Osteoblast (primary cell): Measurements from ENCODE around the gene NPAT. TPM values are rescaled to one million over a fixed set of nuclear protein-coding genes. Genes with fewer than 3 reads are reported as not detected.
"Not testable (repeated sequence)": the region's sequence is repeated elsewhere in the genome, so short reads cannot be mapped to it uniquely, and the experiment has no call there.

ENCODE experiments used
- DNase-seq: peaks from one replicate; pipeline ENCODE4 v3.0.0; 2011; ENCODE audit warnings: low spot score, mixed read lengths; ENCODE audit not compliant: insufficient read length; ENCODE audit errors: missing footprints
- H2AFZ ChIP-seq: 2 replicates; pipeline ENCODE4 v1.6.0; 2011; ENCODE audit warnings: mild to moderate bottlenecking, low read length
- H3K27ac ChIP-seq: 2 replicates; pipeline ENCODE4 v1.5.1; 2011; ENCODE audit warnings: mild to moderate bottlenecking, low read depth, low read length, moderate library complexity
- H3K27me3 ChIP-seq: 2 replicates; pipeline ENCODE4 v1.6.0; 2012; ENCODE audit warnings: mild to moderate bottlenecking, control low read depth, inconsistent platforms, low read length, moderate library complexity; ENCODE audit not compliant: insufficient read depth
- H3K36me3 ChIP-seq: 2 replicates; pipeline ENCODE4 v1.5.1; 2011; ENCODE audit warnings: mild to moderate bottlenecking, low read length, control low read depth, moderate library complexity; ENCODE audit not compliant: insufficient read depth
- H3K4me1 ChIP-seq: 2 replicates; pipeline ENCODE4 v1.5.1; 2011; ENCODE audit warnings: mild to moderate bottlenecking, low read length, control low read depth, moderate library complexity; ENCODE audit not compliant: insufficient read depth
- H3K4me2 ChIP-seq: 2 replicates; pipeline ENCODE4 v1.6.0; 2011; ENCODE audit warnings: mild to moderate bottlenecking, low read length; ENCODE audit not compliant: insufficient read depth
- H3K4me3 ChIP-seq: fragments of 200-600 bp; sonication (generic); 3 replicates; pipeline ENCODE4 v1.5.1; 2012; ENCODE audit warnings: mild to moderate bottlenecking, low read length, inconsistent platforms; ENCODE audit not compliant: insufficient read depth
- H3K79me2 ChIP-seq: 2 replicates; pipeline ENCODE4 v1.6.0; 2012; ENCODE audit warnings: mild to moderate bottlenecking, low read length, control low read depth, inconsistent platforms; ENCODE audit not compliant: insufficient read depth
- H3K9me3 ChIP-seq: 2 replicates; pipeline ENCODE4 v1.5.1; 2011; ENCODE audit warnings: low read depth, low read length, control low read depth
- H4K20me1 ChIP-seq: 2 replicates; pipeline ENCODE4 v1.6.0; 2012; ENCODE audit warnings: mild to moderate bottlenecking, low read length, control low read depth; ENCODE audit not compliant: insufficient read depth
- total RNA-seq: library from RNA; depleted of rRNA; stranded (reverse); fragments of >200 nt; gene quantifications from 2 replicates; pipeline ENCODE4 v1.2.3, GENCODE V29; 2012
- TF ChIP-seq, protein P1 (sequence below): IDR thresholded peaks from 2 replicates; pipeline ENCODE4 v1.5.1; 2011; ENCODE audit warnings: mild to moderate bottlenecking, low read depth, low read length, moderate library complexity; ENCODE audit errors: extremely low read depth

Gene NPAT
- total RNA-seq, 1 donor = 16.6 TPM

DNA sequence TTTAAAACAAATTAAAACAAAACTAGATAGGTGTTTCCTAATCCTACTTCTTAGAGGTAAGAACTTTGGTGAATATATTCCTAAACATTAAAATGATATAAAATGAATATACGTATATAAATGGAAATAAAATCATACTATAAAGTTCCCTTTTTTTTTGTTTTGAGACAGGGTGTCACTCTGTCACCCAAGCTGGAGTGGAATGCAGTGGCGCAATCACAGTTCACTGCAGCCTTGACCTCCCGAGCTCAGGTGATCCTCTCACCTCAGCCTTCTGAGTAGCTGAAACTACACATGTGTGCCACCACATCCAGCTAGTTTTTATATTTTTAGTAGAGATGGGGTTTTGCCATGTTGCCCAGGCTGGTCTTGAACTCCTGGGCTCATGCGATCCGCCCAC is 44.9 kb downstream of the NPAT start:
- Histone ChIP-seq H3K9me3 (no peaks in the 10 kb centered on the region), H3K27me3 (no peaks in the 10 kb centered on the region), H3K4me1 (no peaks in the 10 kb centered on the region), H3K4me2 (no peak overlapping the region), H3K79me2 (no peaks in the 10 kb centered on the region), H2AFZ (no peak overlapping the region), H4K20me1 (no peaks in the 10 kb centered on the region), H3K36me3 (peaks cover 8% of the 10 kb centered on the region), H3K27ac (no peak overlapping the region), H3K4me3 (no peak overlapping the region)
- no peak for DNase-seq
- TF ChIP-seq, protein P1, sequence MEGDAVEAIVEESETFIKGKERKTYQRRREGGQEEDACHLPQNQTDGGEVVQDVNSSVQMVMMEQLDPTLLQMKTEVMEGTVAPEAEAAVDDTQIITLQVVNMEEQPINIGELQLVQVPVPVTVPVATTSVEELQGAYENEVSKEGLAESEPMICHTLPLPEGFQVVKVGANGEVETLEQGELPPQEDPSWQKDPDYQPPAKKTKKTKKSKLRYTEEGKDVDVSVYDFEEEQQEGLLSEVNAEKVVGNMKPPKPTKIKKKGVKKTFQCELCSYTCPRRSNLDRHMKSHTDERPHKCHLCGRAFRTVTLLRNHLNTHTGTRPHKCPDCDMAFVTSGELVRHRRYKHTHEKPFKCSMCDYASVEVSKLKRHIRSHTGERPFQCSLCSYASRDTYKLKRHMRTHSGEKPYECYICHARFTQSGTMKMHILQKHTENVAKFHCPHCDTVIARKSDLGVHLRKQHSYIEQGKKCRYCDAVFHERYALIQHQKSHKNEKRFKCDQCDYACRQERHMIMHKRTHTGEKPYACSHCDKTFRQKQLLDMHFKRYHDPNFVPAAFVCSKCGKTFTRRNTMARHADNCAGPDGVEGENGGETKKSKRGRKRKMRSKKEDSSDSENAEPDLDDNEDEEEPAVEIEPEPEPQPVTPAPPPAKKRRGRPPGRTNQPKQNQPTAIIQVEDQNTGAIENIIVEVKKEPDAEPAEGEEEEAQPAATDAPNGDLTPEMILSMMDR = no peak

DNA sequence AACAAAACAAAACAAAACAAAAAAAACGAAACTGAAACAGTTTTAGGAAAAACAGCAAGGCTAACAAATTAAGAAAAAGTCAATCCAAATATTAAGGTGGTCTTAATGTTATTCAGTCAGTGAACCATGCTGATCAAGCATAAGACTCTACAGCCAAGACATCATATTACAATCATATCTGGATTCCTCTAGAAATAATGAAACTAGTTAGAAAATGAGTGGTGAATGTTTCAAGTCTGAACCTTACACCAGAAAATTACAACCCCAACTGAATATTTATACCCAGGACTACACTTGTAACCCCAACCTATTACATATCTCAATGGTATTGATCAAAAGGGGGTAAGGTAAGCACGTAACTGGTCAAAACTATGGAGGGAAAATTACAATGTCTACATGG is 52.3 kb downstream of the NPAT start:
- TF ChIP-seq, protein P1 = no peak
- peak overlapping the region; percentile 55 for H3K4me3 ChIP-seq
- no peaks in the 10 kb centered on the region for H4K20me1 ChIP-seq
- H3K9me3 ChIP-seq = no peaks in the 10 kb centered on the region
- no peaks in the 10 kb centered on the region for H3K27me3 ChIP-seq
- H2AFZ ChIP-seq = peak overlapping the region; percentile 33
- no peaks in the 10 kb centered on the region for H3K79me2 ChIP-seq
- peaks cover 34% of the 10 kb centered on the region for H3K36me3 ChIP-seq
- no peaks in the 10 kb centered on the region for H3K4me1 ChIP-seq
- no peak for DNase-seq
- peak overlapping the region; percentile 29 for H3K27ac ChIP-seq
- H3K4me2 ChIP-seq = peak overlapping the region; percentile 71

DNA sequence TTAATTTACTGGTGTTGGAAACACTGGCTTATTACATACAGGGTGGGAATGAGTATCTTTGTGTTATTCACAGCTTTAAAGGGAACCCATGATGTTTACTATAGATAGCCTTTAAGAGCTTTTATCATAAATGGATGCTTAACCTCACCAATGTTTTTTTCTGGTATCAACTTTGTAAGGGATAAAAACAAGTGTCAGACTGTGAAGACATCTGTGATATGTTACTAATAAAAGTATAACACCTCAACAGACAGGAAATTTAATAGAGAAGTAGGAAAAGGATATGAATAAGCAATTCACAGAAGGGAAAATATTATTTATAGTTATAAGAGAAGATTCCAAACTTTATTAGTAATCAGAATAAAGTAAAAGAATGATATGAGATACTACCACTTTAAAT is 54.8 kb downstream of the NPAT start:
- no peak for DNase-seq
- H3K9me3 ChIP-seq = no peaks in the 10 kb centered on the region
- H3K4me1 ChIP-seq = no peaks in the 10 kb centered on the region
- no peaks in the 10 kb centered on the region for H4K20me1 ChIP-seq
- no peak overlapping the region for H3K4me2 ChIP-seq
- peaks cover 42% of the 10 kb centered on the region for H3K36me3 ChIP-seq
- TF ChIP-seq, protein P1 = no peak
- H3K27me3 ChIP-seq = no peaks in the 10 kb centered on the region
- H3K4me3 ChIP-seq = no peak overlapping the region
- no peak overlapping the region for H3K27ac ChIP-seq
- no peak overlapping the region for H2AFZ ChIP-seq
- no peaks in the 10 kb centered on the region for H3K79me2 ChIP-seq

DNA sequence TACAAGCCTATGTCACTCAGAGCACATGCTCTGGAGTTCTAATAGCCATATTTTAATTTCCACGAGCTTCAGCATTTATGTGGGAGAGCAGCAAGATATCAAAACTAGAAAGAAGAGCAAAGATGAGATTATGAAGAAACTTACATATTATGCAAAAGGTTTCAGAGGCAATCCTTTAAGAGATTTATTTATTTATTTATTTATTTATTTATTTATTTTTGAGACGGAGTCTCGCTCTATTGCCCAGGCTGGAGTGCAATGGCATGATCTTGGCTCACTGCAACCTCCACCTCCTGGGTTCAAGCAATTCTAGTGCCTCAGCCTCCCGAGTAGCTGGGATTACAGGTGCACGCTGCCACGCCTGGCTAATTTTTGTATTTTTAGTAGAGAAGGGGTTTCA is 59.6 kb downstream of the NPAT start:
- not testable (repeated sequence) for H4K20me1 ChIP-seq, H3K4me2 ChIP-seq, H3K79me2 ChIP-seq, H3K4me3 ChIP-seq, H3K27me3 ChIP-seq, H2AFZ ChIP-seq, H3K27ac ChIP-seq, H3K4me1 ChIP-seq, DNase-seq, H3K9me3 ChIP-seq
- H3K36me3 ChIP-seq = peaks cover 47% of the 10 kb centered on the region
